HCT116 (cell line): ENCODE results near the gene AKAP12.

Experiments used
- ATF3 ChIP-seq: IDR thresholded peaks from 2 replicates; pipeline ENCODE4 v1.6.1; 2012
- CEBPB ChIP-seq: IDR thresholded peaks from 2 replicates; pipeline ENCODE4 v1.6.1; 2012; ENCODE audit warnings: low read depth
- CTCF ChIP-seq, 3 experiments: fragments of 200-600 bp in 1 of 3; sonication (generic) in 1 of 3; IDR thresholded peaks in 2 of 3; conservative IDR thresholded peaks in 1 of 3; 2 replicates each; pipeline ENCODE4 v1.5.1; 2012 to 2017; ENCODE audit warnings: low read depth in 2 of 3, low read length in 2 of 3, antibody characterized with exemption in 1 of 3, borderline replicate concordance in 1 of 3, control low read depth in 1 of 3, mild to moderate bottlenecking in 1 of 3, mixed read lengths in 1 of 3, mixed run types in 1 of 3, moderate library complexity in 1 of 3; ENCODE audit not compliant: insufficient read depth in 1 of 3
- EGR1 ChIP-seq: IDR thresholded peaks from 2 replicates; pipeline ENCODE4 v1.6.1; 2012; ENCODE audit warnings: low read depth
- EZH2 ChIP-seq: fragments of 200-600 bp; sonication (generic); IDR thresholded peaks from 2 replicates; pipeline ENCODE4 v1.6.1; 2017; ENCODE audit warnings: antibody characterized with exemption, mixed run types
- EZH2phosphoT487 ChIP-seq: fragments of 200-600 bp; IDR thresholded peaks from 2 replicates; pipeline ENCODE4 v1.6.1; 2018; ENCODE audit warnings: antibody characterized with exemption, borderline replicate concordance
- POLR2A ChIP-seq: IDR thresholded peaks from 2 replicates; pipeline ENCODE4 v1.7.0; 2011; ENCODE audit warnings: borderline replicate concordance; ENCODE audit not compliant: insufficient read depth, insufficient read length; ENCODE audit errors: extremely low read depth
- POLR2AphosphoS5 ChIP-seq: IDR thresholded peaks from 2 replicates; pipeline ENCODE4 v1.6.1; 2011; ENCODE audit warnings: mild to moderate bottlenecking, low read depth, low read length, moderate library complexity
- RAD21 ChIP-seq: IDR thresholded peaks from 2 replicates; pipeline ENCODE4 v1.6.1; 2012; ENCODE audit warnings: low read depth, mild to moderate bottlenecking
- REST ChIP-seq: IDR thresholded peaks from 2 replicates; pipeline ENCODE4 v1.6.1; 2012; ENCODE audit warnings: low read depth
- SRF ChIP-seq: IDR thresholded peaks from 2 replicates; pipeline ENCODE4 v1.6.1; 2012; ENCODE audit warnings: low read depth
- TCF7L2 ChIP-seq: IDR thresholded peaks from 2 replicates; pipeline ENCODE4 v1.7.0; 2011; ENCODE audit warnings: borderline replicate concordance, inconsistent platforms; ENCODE audit not compliant: insufficient read depth, insufficient read length; ENCODE audit errors: extremely low read depth
- YY1 ChIP-seq: IDR thresholded peaks from 2 replicates; pipeline ENCODE4 v1.6.1; 2011; ENCODE audit warnings: low read length, low read depth, moderate library complexity, mild to moderate bottlenecking; ENCODE audit not compliant: insufficient replicate concordance; ENCODE audit errors: extremely low read depth
- ZNF274 ChIP-seq: fragments of 200-500 bp; sonication (Bioruptor generic); IDR thresholded peaks from 2 replicates; pipeline ENCODE4 v1.6.1; 2014; ENCODE audit warnings: mild to moderate bottlenecking, low read depth, low read length, inconsistent platforms

GRCh38 chr6:151289399-151290007 lies 49.7 kb downstream of the AKAP12 start:
- no peak for TF ChIP-seq RAD21
- no peak for TF ChIP-seq POLR2A
- no peak for TF ChIP-seq CTCF (IDR thresholded peaks at IDR 0.05 in 2 of 3, conservative IDR thresholded peaks at IDR 0.05 in 1 of 3; ENCODE audit: borderline replicate concordance in 1 of 3, insufficient read depth in 1 of 3, low read depth in 2 of 3, low read length in 2 of 3)
- TF ChIP-seq SRF = no peak
- TF ChIP-seq ATF3 = no peak
- TF ChIP-seq EZH2phosphoT487 = no peak
- TF ChIP-seq POLR2AphosphoS5 = no peak
- no peak for TF ChIP-seq REST
- TF ChIP-seq ZNF274 = no peak
- TF ChIP-seq YY1 = no peak
- TF ChIP-seq EZH2 = no peak
- no peak for TF ChIP-seq TCF7L2
- no peak for TF ChIP-seq EGR1
- no peak for TF ChIP-seq CEBPB
